HepG2 (cell line): Measurements from ENCODE around the gene SCAMP3. TPM values are rescaled to one million over a fixed set of nuclear protein-coding genes. Genes with fewer than 3 reads are reported as not detected.
A peak's percentile ranks its signal among the peaks of the same experiment; 100 is the strongest.

ENCODE experiments used
- ERF ChIP-seq: IDR thresholded peaks from 2 replicates; pipeline ENCODE4 v1.6.1; 2018; ENCODE audit warnings: missing biosample characterization, missing genetic modification reagents
- FOXP1 ChIP-seq, 2 experiments: fragments of 450-650 bp in 1 of 2; IDR thresholded peaks; 2 replicates each; pipeline ENCODE4 v1.6.1; 2017 to 2018; ENCODE audit warnings: antibody characterized with exemption in 1 of 2
- HNF4G ChIP-seq, 2 experiments: sonication (generic) in 1 of 2; formaldehyde crosslinking in 1 of 2; IDR thresholded peaks; 2 replicates each; pipeline versions ENCODE4 v1.4.0 to v1.6.1; 2011 to 2020; ENCODE audit warnings: borderline replicate concordance in 2 of 2, low read depth in 2 of 2, mild to moderate bottlenecking in 2 of 2, low read length in 1 of 2, missing genetic modification reagents in 1 of 2, moderate library complexity in 1 of 2
- HOXA5 ChIP-seq: sonication (generic); formaldehyde crosslinking; IDR thresholded peaks from 2 replicates; pipeline ENCODE4 v1.4.0; 2020; ENCODE audit warnings: missing genetic modification reagents
- MXI1 ChIP-seq: IDR thresholded peaks from 3 replicates; pipeline ENCODE4 v1.6.1; 2012; ENCODE audit warnings: low read depth, low read length, inconsistent platforms, borderline replicate concordance
- NR2F1 ChIP-seq, 2 experiments: fragments of 450-650 bp in 1 of 2; formaldehyde crosslinking in 1 of 2; IDR thresholded peaks; 2 replicates each; pipeline versions ENCODE4 v1.5.0 to v1.6.1; 2016 to 2020; ENCODE audit warnings: mild to moderate bottlenecking in 1 of 2, missing compliant biosample characterization in 1 of 2, missing genetic modification reagents in 1 of 2, moderate library complexity in 1 of 2
- POGZ ChIP-seq: sonication (generic); formaldehyde crosslinking; IDR thresholded peaks from 2 replicates; pipeline ENCODE4 v1.4.0; 2020; ENCODE audit warnings: mild to moderate bottlenecking, missing genetic modification reagents
- SMARCE1 ChIP-seq: fragments of 450-650 bp; IDR thresholded peaks from 2 replicates; pipeline ENCODE4 v1.6.1; 2017; ENCODE audit warnings: borderline replicate concordance
- ZBTB21 ChIP-seq: sonication (generic); formaldehyde crosslinking; IDR thresholded peaks from 2 replicates; pipeline ENCODE4 v1.4.0; 2020; ENCODE audit warnings: missing genetic modification reagents
- ZBTB38 ChIP-seq: sonication (generic); formaldehyde crosslinking; IDR thresholded peaks from 2 replicates; pipeline ENCODE4 v1.5.1; 2020; ENCODE audit warnings: mild to moderate bottlenecking, missing genetic modification reagents
- ZNF367 ChIP-seq: sonication (generic); formaldehyde crosslinking; IDR thresholded peaks from 2 replicates; pipeline ENCODE4 v1.4.0; 2020; ENCODE audit warnings: missing genetic modification reagents, borderline replicate concordance
- ZNF761 ChIP-seq: sonication (generic); formaldehyde crosslinking; conservative IDR thresholded peaks from 2 replicates; pipeline ENCODE4 v1.4.0; 2020; ENCODE audit warnings: mild to moderate bottlenecking, missing genetic modification reagents
- ZNF839 ChIP-seq: sonication (generic); formaldehyde crosslinking; IDR thresholded peaks from 2 replicates; pipeline ENCODE4 v1.4.0; 2020; ENCODE audit warnings: missing genetic modification reagents, mild to moderate bottlenecking, borderline replicate concordance
- polyA plus RNA-seq, 8 experiments: library from polyadenylated mRNA; depleted of rRNA in 3 of 8; stranded (reverse) in 7 of 8; unstranded in 1 of 8; fragments of >200 nt; fragmentation: Illumina TruSeq in 4 of 8; extraction: Trizol in 4 of 8; gene quantifications; 2 replicates each; pipeline versions ENCODE4 v1.2.1 to v1.2.3, GENCODE V29; 2011 to 2016; ENCODE audit warnings: low read depth in 4 of 8, missing spikeins in 1 of 8, mixed read lengths in 1 of 8; ENCODE audit not compliant: insufficient read depth in 1 of 8
- total RNA-seq, 5 experiments: library from RNA; depleted of rRNA; stranded (reverse); fragments of >200 nt; fragmentation: Illumina TruSeq; extraction: Trizol; gene quantifications; 2 replicates each; pipeline ENCODE4 v1.2.3, GENCODE V29; 2016; ENCODE audit warnings: low read depth in 1 of 5
- TF ChIP-seq, protein P1 (sequence below): sonication (generic); formaldehyde crosslinking; conservative IDR thresholded peaks from 2 replicates; pipeline ENCODE4 v1.8.0; 2022; ENCODE audit warnings: missing genetic modification reagents
- TF ChIP-seq, protein P2 (sequence below): sonication (generic); formaldehyde crosslinking; IDR thresholded peaks from 2 replicates; pipeline ENCODE4 v1.4.0; 2020; ENCODE audit warnings: missing genetic modification reagents
- TF ChIP-seq, protein P3 (sequence below): sonication (generic); formaldehyde crosslinking; conservative IDR thresholded peaks from 2 replicates; pipeline ENCODE4 v1.4.0; 2020; ENCODE audit warnings: missing genetic modification reagents
- TF ChIP-seq, protein P4 (sequence below): sonication (generic); formaldehyde crosslinking; conservative IDR thresholded peaks from 2 replicates; pipeline ENCODE4 v1.8.0; 2022; ENCODE audit warnings: low read depth, missing genetic modification reagents

The SCAMP3 gene
- total and polyA plus RNA-seq, 2 of the 13 experiments (the other 11 are each of a cell fraction or from before 2014, with no cell fraction given) = 46.8 to 83.3 TPM

DNA sequence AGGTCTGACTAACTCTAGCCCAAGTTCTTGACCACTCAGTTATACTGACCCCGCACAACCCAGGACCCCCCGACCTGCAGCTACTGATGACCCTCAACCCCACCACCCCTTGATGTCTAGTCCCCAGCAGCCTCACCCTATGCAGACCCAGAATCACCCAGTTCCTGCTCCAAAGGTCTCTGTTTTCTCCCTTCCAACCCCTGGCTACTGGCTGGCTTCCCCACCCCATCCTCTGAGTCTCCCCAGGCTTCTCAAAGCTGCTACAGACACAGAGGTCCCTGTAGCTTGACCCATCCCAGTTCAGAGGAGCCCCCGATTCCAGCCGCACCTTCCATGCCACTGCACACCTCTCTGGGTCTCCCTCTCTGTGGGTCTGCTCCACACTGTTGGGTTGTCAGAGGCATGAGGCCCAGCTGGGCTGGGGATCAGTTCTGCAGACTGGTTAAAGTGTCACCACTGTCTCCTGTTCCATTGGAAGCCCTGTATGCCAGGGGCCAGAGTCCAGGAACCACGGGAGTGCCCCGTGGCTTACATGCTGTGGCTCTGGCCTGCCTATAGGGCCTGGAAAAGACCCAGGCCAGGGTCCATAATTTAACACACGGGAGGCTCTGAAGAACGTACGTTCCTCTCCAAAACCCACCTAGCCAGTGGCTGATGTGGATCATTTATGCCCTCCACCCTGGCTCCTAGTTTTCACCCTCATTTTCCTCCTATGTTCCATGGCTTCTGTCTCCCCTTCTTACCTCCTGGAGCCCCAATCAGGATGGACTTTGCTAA lies 38.6 kb upstream of the SCAMP3 start (continued):
- TF ChIP-seq, protein P1, sequence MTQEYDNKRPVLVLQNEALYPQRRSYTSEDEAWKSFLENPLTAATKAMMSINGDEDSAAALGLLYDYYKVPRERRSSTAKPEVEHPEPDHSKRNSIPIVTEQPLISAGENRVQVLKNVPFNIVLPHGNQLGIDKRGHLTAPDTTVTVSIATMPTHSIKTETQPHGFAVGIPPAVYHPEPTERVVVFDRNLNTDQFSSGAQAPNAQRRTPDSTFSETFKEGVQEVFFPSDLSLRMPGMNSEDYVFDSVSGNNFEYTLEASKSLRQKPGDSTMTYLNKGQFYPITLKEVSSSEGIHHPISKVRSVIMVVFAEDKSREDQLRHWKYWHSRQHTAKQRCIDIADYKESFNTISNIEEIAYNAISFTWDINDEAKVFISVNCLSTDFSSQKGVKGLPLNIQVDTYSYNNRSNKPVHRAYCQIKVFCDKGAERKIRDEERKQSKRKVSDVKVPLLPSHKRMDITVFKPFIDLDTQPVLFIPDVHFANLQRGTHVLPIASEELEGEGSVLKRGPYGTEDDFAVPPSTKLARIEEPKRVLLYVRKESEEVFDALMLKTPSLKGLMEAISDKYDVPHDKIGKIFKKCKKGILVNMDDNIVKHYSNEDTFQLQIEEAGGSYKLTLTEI (CRISPR knock-in tag) = no peak
- no peak for TF ChIP-seq ZBTB21 (CRISPR knock-in tag)
- TF ChIP-seq, protein P2, sequence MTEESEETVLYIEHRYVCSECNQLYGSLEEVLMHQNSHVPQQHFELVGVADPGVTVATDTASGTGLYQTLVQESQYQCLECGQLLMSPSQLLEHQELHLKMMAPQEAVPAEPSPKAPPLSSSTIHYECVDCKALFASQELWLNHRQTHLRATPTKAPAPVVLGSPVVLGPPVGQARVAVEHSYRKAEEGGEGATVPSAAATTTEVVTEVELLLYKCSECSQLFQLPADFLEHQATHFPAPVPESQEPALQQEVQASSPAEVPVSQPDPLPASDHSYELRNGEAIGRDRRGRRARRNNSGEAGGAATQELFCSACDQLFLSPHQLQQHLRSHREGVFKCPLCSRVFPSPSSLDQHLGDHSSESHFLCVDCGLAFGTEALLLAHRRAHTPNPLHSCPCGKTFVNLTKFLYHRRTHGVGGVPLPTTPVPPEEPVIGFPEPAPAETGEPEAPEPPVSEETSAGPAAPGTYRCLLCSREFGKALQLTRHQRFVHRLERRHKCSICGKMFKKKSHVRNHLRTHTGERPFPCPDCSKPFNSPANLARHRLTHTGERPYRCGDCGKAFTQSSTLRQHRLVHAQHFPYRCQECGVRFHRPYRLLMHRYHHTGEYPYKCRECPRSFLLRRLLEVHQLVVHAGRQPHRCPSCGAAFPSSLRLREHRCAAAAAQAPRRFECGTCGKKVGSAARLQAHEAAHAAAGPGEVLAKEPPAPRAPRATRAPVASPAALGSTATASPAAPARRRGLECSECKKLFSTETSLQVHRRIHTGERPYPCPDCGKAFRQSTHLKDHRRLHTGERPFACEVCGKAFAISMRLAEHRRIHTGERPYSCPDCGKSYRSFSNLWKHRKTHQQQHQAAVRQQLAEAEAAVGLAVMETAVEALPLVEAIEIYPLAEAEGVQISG (CRISPR knock-in tag) = peak; percentile 87
- TF ChIP-seq HNF4G (IDR thresholded peaks at IDR 0.05; ENCODE audit: borderline replicate concordance, low read depth, low read length) = peak; percentile 88
- peak; percentile 92 for TF ChIP-seq HNF4G (CRISPR knock-in tag; IDR thresholded peaks at IDR 0.05; ENCODE audit: borderline replicate concordance, low read depth)
- no peak for TF ChIP-seq FOXP1 (IDR thresholded peaks at IDR 0.05)
- TF ChIP-seq FOXP1 (CRISPR knock-in tag; IDR thresholded peaks at IDR 0.05) = peak; percentile 32; the same call in 1 of the 2 replicates
- TF ChIP-seq ZBTB38 (CRISPR knock-in tag) = peak; percentile 95
- TF ChIP-seq, protein P3, sequence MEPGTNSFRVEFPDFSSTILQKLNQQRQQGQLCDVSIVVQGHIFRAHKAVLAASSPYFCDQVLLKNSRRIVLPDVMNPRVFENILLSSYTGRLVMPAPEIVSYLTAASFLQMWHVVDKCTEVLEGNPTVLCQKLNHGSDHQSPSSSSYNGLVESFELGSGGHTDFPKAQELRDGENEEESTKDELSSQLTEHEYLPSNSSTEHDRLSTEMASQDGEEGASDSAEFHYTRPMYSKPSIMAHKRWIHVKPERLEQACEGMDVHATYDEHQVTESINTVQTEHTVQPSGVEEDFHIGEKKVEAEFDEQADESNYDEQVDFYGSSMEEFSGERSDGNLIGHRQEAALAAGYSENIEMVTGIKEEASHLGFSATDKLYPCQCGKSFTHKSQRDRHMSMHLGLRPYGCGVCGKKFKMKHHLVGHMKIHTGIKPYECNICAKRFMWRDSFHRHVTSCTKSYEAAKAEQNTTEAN (CRISPR knock-in tag) = peak; percentile 92
- peak; percentile 83; the same call in 1 of the 2 replicates for TF ChIP-seq HOXA5 (CRISPR knock-in tag)
- TF ChIP-seq NR2F1 (CRISPR knock-in tag; IDR thresholded peaks at IDR 0.05) = no peak
- TF ChIP-seq, protein P4, sequence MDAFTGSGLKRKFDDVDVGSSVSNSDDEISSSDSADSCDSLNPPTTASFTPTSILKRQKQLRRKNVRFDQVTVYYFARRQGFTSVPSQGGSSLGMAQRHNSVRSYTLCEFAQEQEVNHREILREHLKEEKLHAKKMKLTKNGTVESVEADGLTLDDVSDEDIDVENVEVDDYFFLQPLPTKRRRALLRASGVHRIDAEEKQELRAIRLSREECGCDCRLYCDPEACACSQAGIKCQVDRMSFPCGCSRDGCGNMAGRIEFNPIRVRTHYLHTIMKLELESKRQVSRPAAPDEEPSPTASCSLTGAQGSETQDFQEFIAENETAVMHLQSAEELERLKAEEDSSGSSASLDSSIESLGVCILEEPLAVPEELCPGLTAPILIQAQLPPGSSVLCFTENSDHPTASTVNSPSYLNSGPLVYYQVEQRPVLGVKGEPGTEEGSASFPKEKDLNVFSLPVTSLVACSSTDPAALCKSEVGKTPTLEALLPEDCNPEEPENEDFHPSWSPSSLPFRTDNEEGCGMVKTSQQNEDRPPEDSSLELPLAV = no peak
- no peak for TF ChIP-seq ZNF367
- TF ChIP-seq SMARCE1 = no peak
- peak; percentile 77 for TF ChIP-seq POGZ (CRISPR knock-in tag)
- peak; percentile 86; the same call in 2 of the 3 replicates for TF ChIP-seq MXI1
- peak; percentile 97 for TF ChIP-seq ERF (CRISPR knock-in tag)
- peak; percentile 86 for TF ChIP-seq ZNF761 (CRISPR knock-in tag)
- TF ChIP-seq ZNF839 (CRISPR knock-in tag) = no peak
